HEK293 (cell line): ENCODE data around the gene HTR6.
A peak's percentile ranks its signal among the peaks of the same experiment; 100 is the strongest.

Experiments used
- CTCF ChIA-PET: fragments of 350-600 bp; formaldehyde crosslinking; extraction: SDS; loops from one replicate; lab custom pipeline; 2021; ENCODE audit warnings: antibody characterized with exemption; lab: Yijun Ruan, JAX
- POLR2A ChIA-PET: fragments of 300-600 bp; formaldehyde crosslinking; extraction: SDS; loops from one replicate; lab custom pipeline; 2020; ENCODE audit warnings: antibody characterized with exemption, inconsistent platforms; lab: Yijun Ruan, JAX
- H3K27ac ChIP-seq: fragments of 200-500 bp; sonication (Bioruptor generic); 2 replicates; pipeline ENCODE4 v1.5.1; 2014; ENCODE audit warnings: low read depth, low read length, control low read depth, inconsistent platforms; ENCODE audit errors: extremely low read depth
- H3K36me3 ChIP-seq, 2 experiments: fragments of 200-500 bp in 1 of 2; sonication (Bioruptor generic) in 1 of 2; 1 replicate in 1 of 2; 2 replicates in 1 of 2; pipeline ENCODE4 v1.5.1; 2014 to 2017; ENCODE audit warnings: inconsistent platforms in 2 of 2, low read length in 2 of 2; ENCODE audit not compliant: control insufficient read depth in 2 of 2, insufficient read depth in 1 of 2
- H3K4me1 ChIP-seq: fragments of 200-500 bp; sonication (Bioruptor generic); 2 replicates; pipeline ENCODE4 v1.5.1; 2014; ENCODE audit warnings: mild to moderate bottlenecking, low read length, inconsistent platforms; ENCODE audit not compliant: control insufficient read depth, insufficient read depth
- H3K4me3 ChIP-seq: 2 replicates; pipeline ENCODE4 v1.5.1; 2011; ENCODE audit warnings: low read depth, mild to moderate bottlenecking, control low read depth, low read length, moderate library complexity
- H3K9me3 ChIP-seq: fragments of 200-500 bp; sonication (Bioruptor generic); 2 replicates; pipeline ENCODE4 v1.5.1; 2014; ENCODE audit warnings: low read depth, low read length, inconsistent platforms; ENCODE audit not compliant: control insufficient read depth, insufficient read depth
- BCL6B ChIP-seq: fragments of 450-650 bp; formaldehyde crosslinking; IDR thresholded peaks from 2 replicates; pipeline ENCODE4 v1.5.1; 2017; ENCODE audit warnings: missing biosample characterization, missing genetic modification characterization
- SALL2 ChIP-seq: fragments of 450-650 bp; formaldehyde crosslinking; IDR thresholded peaks from 2 replicates; pipeline ENCODE4 v1.5.0; 2017; ENCODE audit warnings: missing biosample characterization, mild to moderate bottlenecking, missing genetic modification characterization, borderline replicate concordance
- TRIM28 ChIP-seq: IDR thresholded peaks from 2 replicates; pipeline ENCODE4 v1.6.1; 2011; ENCODE audit warnings: low read length, control low read depth, borderline replicate concordance
- YY1 ChIP-seq: fragments of 450-650 bp; formaldehyde crosslinking; IDR thresholded peaks from 2 replicates; pipeline ENCODE4 v1.5.1; 2018; ENCODE audit warnings: missing biosample characterization, missing genetic modification characterization
- ZEB2 ChIP-seq: fragments of 450-650 bp; formaldehyde crosslinking; IDR thresholded peaks from 2 replicates; pipeline ENCODE4 v1.5.1; 2016; ENCODE audit warnings: missing biosample characterization, missing genetic modification characterization
- ZIC2 ChIP-seq: fragments of 450-650 bp; formaldehyde crosslinking; IDR thresholded peaks from 2 replicates; pipeline ENCODE4 v1.5.1; 2016; ENCODE audit warnings: missing biosample characterization, missing genetic modification characterization
- ZNF112 ChIP-seq: fragments of 450-650 bp; formaldehyde crosslinking; IDR thresholded peaks from 2 replicates; pipeline ENCODE4 v1.5.0; 2017; ENCODE audit warnings: missing biosample characterization, missing genetic modification characterization
- ZNF121 ChIP-seq: fragments of 450-650 bp; formaldehyde crosslinking; IDR thresholded peaks from 2 replicates; pipeline ENCODE4 v1.5.1; 2016; ENCODE audit warnings: missing biosample characterization, missing genetic modification characterization
- ZNF133 ChIP-seq: fragments of 450-650 bp; formaldehyde crosslinking; IDR thresholded peaks from 2 replicates; pipeline ENCODE4 v1.5.1; 2016; ENCODE audit warnings: missing biosample characterization, missing genetic modification characterization
- ZNF138 ChIP-seq: fragments of 450-650 bp; formaldehyde crosslinking; IDR thresholded peaks from 2 replicates; pipeline ENCODE4 v1.5.1; 2016; ENCODE audit warnings: missing biosample characterization, missing genetic modification characterization, borderline replicate concordance
- ZNF16 ChIP-seq: fragments of 450-650 bp; formaldehyde crosslinking; IDR thresholded peaks from 2 replicates; pipeline ENCODE4 v1.5.1; 2016; ENCODE audit warnings: low read depth, missing biosample characterization, missing genetic modification characterization
- ZNF274 ChIP-seq, 2 experiments: fragments of 200-500 bp in 1 of 2; fragments of 450-650 bp in 1 of 2; sonication (Bioruptor generic) in 1 of 2; formaldehyde crosslinking in 1 of 2; IDR thresholded peaks; 2 replicates each; pipeline versions ENCODE4 v1.5.1 to v1.6.1; 2014 to 2016; ENCODE audit warnings: borderline replicate concordance in 1 of 2, inconsistent platforms in 1 of 2, low read length in 1 of 2, missing biosample characterization in 1 of 2, missing genetic modification characterization in 1 of 2
- ZNF350 ChIP-seq: fragments of 450-650 bp; formaldehyde crosslinking; IDR thresholded peaks from 2 replicates; pipeline ENCODE4 v1.5.0; 2017; ENCODE audit warnings: missing biosample characterization, mild to moderate bottlenecking, missing genetic modification characterization
- ZNF433 ChIP-seq: fragments of 450-650 bp; formaldehyde crosslinking; IDR thresholded peaks from 2 replicates; pipeline ENCODE4 v1.5.1; 2016; ENCODE audit warnings: missing biosample characterization, missing genetic modification characterization, low read depth
- ZNF510 ChIP-seq: fragments of 450-650 bp; formaldehyde crosslinking; IDR thresholded peaks from 2 replicates; pipeline ENCODE4 v1.5.1; 2018; ENCODE audit warnings: mild to moderate bottlenecking, missing genetic modification characterization, missing biosample characterization; ENCODE audit not compliant: insufficient replicate concordance
- ZNF530 ChIP-seq: fragments of 450-650 bp; formaldehyde crosslinking; IDR thresholded peaks from 2 replicates; pipeline ENCODE4 v1.5.1; 2016; ENCODE audit warnings: low read depth, missing biosample characterization, missing genetic modification characterization
- ZNF544 ChIP-seq: fragments of 450-650 bp; formaldehyde crosslinking; IDR thresholded peaks from 2 replicates; pipeline ENCODE4 v1.5.0; 2017; ENCODE audit warnings: missing biosample characterization, missing genetic modification characterization
- TF ChIP-seq, protein P1 (sequence below): fragments of 450-650 bp; formaldehyde crosslinking; optimal IDR thresholded peaks from 2 replicates; pipeline ENCODE3; 2016; ENCODE audit warnings: missing biosample characterization, mild to moderate bottlenecking, missing genetic modification characterization

HTR6 gene

DNA sequence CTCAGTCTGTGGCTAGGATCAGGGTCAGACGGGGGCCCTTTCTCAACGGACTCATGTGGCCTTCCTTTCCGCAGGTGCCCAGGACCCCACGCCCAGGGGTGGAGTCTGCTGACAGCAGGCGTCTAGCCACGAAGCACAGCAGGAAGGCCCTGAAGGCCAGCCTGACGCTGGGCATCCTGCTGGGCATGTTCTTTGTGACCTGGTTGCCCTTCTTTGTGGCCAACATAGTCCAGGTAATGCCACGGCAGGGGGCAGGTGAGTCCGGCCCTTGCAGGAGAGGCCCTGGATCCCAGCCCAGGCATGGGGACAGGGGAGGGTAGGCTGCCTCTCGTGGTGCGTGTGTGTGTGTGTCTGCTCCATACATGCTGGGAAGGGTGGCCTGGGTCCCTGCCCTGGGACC lies 13.8 kb downstream of the HTR6 start:
- POLR2A ChIA-PET = no interaction called here

DNA sequence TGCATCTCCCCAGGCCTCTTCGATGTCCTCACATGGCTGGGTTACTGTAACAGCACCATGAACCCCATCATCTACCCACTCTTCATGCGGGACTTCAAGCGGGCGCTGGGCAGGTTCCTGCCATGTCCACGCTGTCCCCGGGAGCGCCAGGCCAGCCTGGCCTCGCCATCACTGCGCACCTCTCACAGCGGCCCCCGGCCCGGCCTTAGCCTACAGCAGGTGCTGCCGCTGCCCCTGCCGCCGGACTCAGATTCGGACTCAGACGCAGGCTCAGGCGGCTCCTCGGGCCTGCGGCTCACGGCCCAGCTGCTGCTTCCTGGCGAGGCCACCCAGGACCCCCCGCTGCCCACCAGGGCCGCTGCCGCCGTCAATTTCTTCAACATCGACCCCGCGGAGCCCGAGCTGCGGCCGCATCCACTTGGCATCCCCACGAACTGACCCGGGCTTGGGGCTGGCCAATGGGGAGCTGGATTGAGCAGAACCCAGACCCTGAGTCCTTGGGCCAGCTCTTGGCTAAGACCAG lies 14.3 kb downstream of the HTR6 start:
- H3K36me3 ChIP-seq = no peaks in the 10 kb centered on the region
- H3K9me3 ChIP-seq = no peaks in the 10 kb centered on the region
- CTCF ChIA-PET = interaction anchor here (2.0 kb wide), 1 partner anchor 17 kb away, joined by 13 read pairs; no protein-coding TSS in a partner anchor
- TF ChIP-seq ZNF138 (tag by site-specific recombination) (no peak), ZNF510 (tag by site-specific recombination) (no peak), ZNF530 (no peak), SALL2 (tag by site-specific recombination) (no peak), ZNF112 (tag by site-specific recombination) (no peak), YY1 (tag by site-specific recombination) (no peak)
- H3K27ac ChIP-seq = no peak overlapping the region
- POLR2A ChIA-PET = no interaction called here
- H3K4me3 ChIP-seq = no peak overlapping the region
- no peaks in the 10 kb centered on the region for H3K4me1 ChIP-seq

More for the DNA sequence above, 13.8 kb downstream of the HTR6 start:
- H3K36me3 ChIP-seq = no peaks in the 10 kb centered on the region
- CTCF ChIA-PET = interaction anchor here (1.9 to 2.0 kb wide), 2 partner anchors 17 to 26 kb away, joined by 5 to 13 read pairs; no protein-coding TSS in a partner anchor
- H3K4me1 ChIP-seq = no peaks in the 10 kb centered on the region
- TF ChIP-seq ZNF544 (tag by site-specific recombination) = no peak
- no peak for TF ChIP-seq ZNF121 (tag by site-specific recombination)
- TF ChIP-seq, protein P1, sequence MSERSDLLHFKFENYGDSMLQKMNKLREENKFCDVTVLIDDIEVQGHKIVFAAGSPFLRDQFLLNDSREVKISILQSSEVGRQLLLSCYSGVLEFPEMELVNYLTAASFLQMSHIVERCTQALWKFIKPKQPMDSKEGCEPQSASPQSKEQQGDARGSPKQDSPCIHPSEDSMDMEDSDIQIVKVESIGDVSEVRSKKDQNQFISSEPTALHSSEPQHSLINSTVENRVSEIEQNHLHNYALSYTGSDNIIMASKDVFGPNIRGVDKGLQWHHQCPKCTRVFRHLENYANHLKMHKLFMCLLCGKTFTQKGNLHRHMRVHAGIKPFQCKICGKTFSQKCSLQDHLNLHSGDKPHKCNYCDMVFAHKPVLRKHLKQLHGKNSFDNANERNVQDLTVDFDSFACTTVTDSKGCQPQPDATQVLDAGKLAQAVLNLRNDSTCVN (tag by site-specific recombination) = no peak
- TF ChIP-seq ZNF16 (tag by site-specific recombination) = no peak
- TF ChIP-seq ZEB2 (tag by site-specific recombination) = no peak
- TF ChIP-seq ZIC2 = peak; percentile 88
- no peak for TF ChIP-seq ZNF433 (tag by site-specific recombination)
- no peak overlapping the region for H3K4me3 ChIP-seq
- no peak overlapping the region for H3K27ac ChIP-seq
- H3K9me3 ChIP-seq = no peaks in the 10 kb centered on the region

DNA sequence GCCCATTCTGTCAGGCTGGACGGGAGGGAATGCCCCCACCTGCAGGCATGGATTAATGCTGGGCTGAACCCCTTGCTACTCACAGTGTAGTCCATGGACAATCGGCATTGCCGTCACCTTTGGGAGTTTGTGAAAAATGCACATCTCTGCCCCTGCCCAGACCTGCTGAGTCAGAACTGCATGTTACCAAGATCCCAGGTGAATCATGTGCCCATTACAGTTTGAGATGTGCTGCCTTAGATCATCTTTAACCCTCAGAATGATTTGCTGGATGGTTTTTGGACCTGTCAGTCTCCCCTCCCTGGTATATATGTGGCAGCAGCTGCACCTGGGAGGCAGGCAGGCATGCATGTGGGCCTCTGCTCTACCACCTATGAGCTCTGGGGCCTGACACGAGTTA lies 15.0 kb downstream of the HTR6 start:
- POLR2A ChIA-PET = no interaction called here
- no peak for TF ChIP-seq ZNF16 (tag by site-specific recombination)
- no peak for TF ChIP-seq ZNF350 (tag by site-specific recombination)
- no peak for TF ChIP-seq BCL6B (tag by site-specific recombination)
- no peak for TF ChIP-seq ZNF274 (IDR thresholded peaks at IDR 0.05; ENCODE audit: low read length)
- TF ChIP-seq ZNF274 (tag by site-specific recombination; IDR thresholded peaks at IDR 0.05; ENCODE audit: borderline replicate concordance) = no peak
- no peak for TF ChIP-seq ZNF133 (tag by site-specific recombination)
- no peak for TF ChIP-seq TRIM28
- H3K4me3 ChIP-seq = no peak overlapping the region
- no peaks in the 10 kb centered on the region for H3K9me3 ChIP-seq
- no peaks in the 10 kb centered on the region for H3K36me3 ChIP-seq
- H3K27ac ChIP-seq = no peak overlapping the region
- CTCF ChIA-PET = interaction anchor here (2.7 kb wide), 1 partner anchor 18 kb away, joined by 14 read pairs; no protein-coding TSS in a partner anchor
- no peaks in the 10 kb centered on the region for H3K4me1 ChIP-seq
